HG02885 (cell line): ENCODE data around the gene ENKD1.
A peak's percentile ranks its signal among the peaks of the same experiment; 100 is the strongest.

Source experiments
- ATAC-seq: cut with Tn5 transposase; IDR thresholded peaks from one replicate; pipeline ENCODE4 v1.9.1; 2021; ENCODE audit warnings: mild to moderate bottlenecking; ENCODE audit not compliant: unreplicated experiment, poor library complexity

ENKD1 gene

GRCh38 chr16:67679935-67680897 is 13.7 kb upstream of the ENKD1 start:
- no peak for ATAC-seq

GRCh38 chr16:67678354-67679023 is 11.9 kb upstream of the ENKD1 start:
- no peak for ATAC-seq

GRCh38 chr16:67677712-67678111 is 11.2 kb upstream of the ENKD1 start:
- ATAC-seq: no peak

- no peak for ATAC-seq
These were observed 10.4 kb upstream of the ENKD1 start for GRCh38 chr16:67676939-67677338.

- no peak for ATAC-seq
These were observed 10.0 kb upstream of the ENKD1 start for GRCh38 chr16:67676516-67676915.

- no peak for ATAC-seq
These were observed 9.4 kb upstream of the ENKD1 start for GRCh38 chr16:67675999-67676398.

GRCh38 chr16:67675579-67675935 is 9.0 kb upstream of the ENKD1 start:
- ATAC-seq: no peak

- no peak for ATAC-seq
These were observed 8.5 kb upstream of the ENKD1 start for GRCh38 chr16:67674851-67675578.

GRCh38 chr16:67673712-67674580 is 7.4 kb upstream of the ENKD1 start:
- ATAC-seq: no peak

- ATAC-seq: no peak
These were observed 6.5 kb upstream of the ENKD1 start for GRCh38 chr16:67672739-67673662.

- ATAC-seq: no peak
These were observed 5.8 kb upstream of the ENKD1 start for GRCh38 chr16:67672306-67672705.

- no peak for ATAC-seq
These were observed 3.0 kb upstream of the ENKD1 start for GRCh38 chr16:67669499-67670101.

- ATAC-seq: no peak
These were observed 2.1 kb upstream of the ENKD1 start for GRCh38 chr16:67668495-67669157.

- peak; percentile 78 for ATAC-seq
These were observed 1.4 kb upstream of the ENKD1 start for GRCh38 chr16:67667817-67668494.

- no peak for ATAC-seq
These were observed 885 bp upstream of the ENKD1 start for GRCh38 chr16:67667453-67667816.

GRCh38 chr16:67666032-67666551 is 458 bp downstream of the ENKD1 start:
- no peak for ATAC-seq

GRCh38 chr16:67665598-67665997 is 952 bp downstream of the ENKD1 start:
- ATAC-seq: no peak
